GM04504 (cell line): ENCODE measurements around the gene EPHB3.

ENCODE experiments used
- DNase-seq: peaks from one replicate; pipeline ENCODE4 v3.0.0-alpha.2; 2012; ENCODE audit warnings: low read depth

The EPHB3 gene

DNA sequence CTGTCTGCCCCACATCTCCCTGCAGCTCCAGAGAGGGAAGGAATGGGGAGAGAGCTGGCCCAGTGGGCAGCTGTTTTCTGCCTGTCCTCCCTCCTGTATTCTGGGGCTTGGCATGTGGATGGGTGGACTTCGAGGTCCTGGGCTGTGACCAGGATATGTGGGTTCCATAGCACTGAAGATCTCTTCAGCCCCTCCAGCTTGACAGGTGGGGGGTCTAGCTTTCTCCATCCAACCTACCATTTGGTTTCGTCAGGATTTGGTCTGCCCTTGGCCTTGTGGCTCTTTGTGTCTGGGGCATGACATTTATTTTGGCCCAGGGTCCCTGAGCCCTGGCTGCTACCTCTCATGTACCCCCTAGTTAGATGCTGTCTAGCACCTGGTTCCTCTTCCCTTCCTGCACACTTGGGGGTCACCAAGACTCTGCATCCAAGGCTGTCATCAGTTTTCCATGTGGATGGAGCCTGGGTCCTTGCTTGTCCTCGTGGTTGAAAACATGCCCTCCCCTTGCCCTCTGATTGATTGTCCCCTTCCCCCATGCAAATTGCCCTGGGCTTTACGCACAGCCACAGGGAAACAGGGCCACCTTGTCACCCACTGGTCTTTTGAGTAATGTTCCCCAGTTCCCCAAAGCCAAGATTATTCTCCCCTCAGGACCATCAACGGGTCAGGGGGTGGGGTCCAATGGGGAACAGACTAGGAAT, 3.2 kb downstream of the EPHB3 start:
- no peak for DNase-seq

DNA sequence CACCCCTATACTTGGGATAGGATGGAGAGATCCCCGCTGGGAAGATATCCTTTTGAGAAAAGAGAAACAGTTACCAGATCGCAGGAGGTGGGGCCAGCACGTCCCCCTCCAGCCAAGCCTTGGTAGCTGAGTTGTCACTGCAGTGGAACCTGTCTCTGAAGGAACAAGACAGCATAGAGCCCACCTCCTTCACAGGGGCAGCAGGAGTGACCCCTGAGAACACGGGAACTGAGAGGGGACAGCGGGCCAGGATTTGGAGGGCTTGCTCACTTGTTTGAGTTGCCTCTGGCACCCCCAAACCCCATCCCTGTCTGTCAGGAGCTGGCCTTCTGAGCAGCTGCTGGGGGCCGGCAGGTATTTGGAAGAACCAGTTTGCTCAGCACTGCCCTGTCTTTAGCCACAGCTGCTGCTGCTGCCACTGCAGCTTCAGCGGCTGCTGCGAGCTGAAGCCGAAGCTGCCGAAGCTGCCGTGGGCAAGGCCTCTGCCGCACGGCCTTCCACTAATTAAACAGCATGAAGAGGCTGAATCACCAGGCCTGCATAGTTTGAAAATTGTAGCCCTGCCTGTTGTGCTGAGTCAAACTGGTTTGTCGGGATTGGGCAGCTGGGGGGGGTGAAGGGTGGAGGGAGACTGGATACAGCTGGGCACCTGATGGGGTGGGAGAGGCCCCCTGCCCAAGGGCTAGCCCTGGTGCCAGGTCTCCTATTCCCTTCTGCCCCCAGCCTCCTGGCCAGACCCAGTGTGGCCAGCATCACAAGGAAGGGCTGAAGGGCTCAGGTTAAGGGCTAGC, 4.0 kb downstream of the EPHB3 start:
- DNase-seq = peak; percentile 77

DNA sequence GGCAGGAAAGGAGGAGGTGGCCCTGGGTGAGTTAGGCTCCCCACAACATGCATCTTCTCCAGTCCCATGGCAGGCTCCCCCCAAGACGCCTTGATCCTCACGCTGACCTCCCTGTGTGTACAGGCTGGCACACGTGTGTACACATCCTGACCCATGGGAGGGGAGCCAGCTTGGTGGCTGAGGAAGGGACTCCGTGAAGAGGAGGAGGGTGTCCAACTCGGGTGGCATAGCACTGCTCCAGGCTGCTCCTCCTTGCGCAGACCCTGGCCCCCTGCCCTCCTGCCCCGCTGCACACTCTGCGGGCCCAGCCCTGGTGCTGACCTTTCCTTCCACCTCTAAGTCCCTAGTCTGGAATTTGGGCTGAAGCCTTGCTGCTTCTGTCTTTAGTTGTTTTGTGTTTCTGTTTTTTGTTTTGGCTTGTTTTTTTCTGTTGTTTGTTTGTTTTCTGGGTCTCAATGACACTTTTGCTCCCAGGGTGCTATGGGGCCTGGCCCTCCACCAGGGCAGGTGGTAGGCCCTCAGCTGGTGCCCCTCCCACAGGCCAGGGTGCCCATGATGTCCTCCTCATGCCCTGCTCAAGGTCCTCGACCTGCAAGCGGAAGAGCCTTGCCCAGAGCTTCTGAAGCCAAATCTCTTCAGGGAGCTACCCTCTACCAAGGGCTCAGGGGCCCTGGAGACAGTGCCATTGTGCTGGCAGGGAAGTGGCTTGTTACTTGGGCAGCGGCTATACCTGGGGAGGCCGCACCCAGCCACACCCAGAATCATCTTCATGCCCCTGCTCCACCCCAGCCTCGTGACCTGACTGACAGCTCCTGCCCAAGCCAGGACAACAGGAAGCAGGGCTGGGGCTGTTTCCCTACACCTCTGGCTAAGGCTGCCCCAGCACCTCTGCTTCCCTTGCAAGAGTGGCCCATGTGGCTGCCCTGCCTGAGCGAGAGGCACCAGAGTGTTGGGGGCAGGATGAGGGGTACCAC, 5.1 kb downstream of the EPHB3 start:
- no peak for DNase-seq

DNA sequence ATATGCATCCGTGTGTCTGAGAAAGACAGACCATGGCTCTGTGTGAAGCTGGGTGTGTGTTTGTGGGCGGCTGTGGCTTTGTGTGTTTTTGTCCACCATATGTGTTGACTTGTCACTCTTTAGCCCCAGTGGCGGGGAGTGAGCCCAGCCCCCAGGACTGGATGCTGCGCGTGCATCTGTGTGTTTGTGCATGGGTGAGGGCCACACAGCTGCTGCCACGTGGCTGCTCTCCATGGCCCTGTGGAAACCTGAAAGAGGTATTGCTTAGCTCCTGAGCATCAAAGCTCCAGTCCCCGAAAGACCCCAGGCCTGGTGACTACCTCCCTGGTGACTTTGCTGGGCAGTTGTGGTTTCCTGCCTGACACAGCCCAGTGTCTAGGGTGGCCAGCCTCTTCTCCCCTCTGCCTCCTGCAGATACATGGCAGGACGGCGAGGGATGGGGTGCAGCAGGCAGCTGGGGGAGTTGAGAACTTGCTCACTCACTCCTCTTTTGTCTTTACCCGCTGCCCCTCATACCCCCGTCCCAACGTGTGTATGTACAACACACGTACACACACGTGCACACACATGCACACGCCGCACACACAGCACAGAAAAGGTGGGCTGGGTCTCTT, 6.5 kb downstream of the EPHB3 start:
- DNase-seq = no peak

DNA sequence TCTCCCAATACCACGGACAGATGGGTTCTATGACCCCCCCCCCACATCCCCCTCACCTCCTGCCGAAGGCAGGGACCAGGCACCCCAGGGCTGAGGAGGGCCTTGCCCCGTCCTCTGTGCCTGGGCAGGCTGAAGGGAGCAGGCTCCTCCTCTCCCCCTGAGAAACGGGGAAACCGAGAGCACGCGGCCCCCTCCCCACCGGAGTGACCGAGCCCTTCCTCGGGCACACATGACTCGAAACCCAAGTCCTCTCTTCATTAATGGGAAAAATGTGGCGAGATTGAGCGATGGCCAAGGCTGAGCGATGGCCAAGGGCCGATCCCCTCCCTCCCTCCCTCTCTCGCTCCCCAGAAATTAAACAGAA, 7.0 kb downstream of the EPHB3 start:
- DNase-seq = no peak

DNA sequence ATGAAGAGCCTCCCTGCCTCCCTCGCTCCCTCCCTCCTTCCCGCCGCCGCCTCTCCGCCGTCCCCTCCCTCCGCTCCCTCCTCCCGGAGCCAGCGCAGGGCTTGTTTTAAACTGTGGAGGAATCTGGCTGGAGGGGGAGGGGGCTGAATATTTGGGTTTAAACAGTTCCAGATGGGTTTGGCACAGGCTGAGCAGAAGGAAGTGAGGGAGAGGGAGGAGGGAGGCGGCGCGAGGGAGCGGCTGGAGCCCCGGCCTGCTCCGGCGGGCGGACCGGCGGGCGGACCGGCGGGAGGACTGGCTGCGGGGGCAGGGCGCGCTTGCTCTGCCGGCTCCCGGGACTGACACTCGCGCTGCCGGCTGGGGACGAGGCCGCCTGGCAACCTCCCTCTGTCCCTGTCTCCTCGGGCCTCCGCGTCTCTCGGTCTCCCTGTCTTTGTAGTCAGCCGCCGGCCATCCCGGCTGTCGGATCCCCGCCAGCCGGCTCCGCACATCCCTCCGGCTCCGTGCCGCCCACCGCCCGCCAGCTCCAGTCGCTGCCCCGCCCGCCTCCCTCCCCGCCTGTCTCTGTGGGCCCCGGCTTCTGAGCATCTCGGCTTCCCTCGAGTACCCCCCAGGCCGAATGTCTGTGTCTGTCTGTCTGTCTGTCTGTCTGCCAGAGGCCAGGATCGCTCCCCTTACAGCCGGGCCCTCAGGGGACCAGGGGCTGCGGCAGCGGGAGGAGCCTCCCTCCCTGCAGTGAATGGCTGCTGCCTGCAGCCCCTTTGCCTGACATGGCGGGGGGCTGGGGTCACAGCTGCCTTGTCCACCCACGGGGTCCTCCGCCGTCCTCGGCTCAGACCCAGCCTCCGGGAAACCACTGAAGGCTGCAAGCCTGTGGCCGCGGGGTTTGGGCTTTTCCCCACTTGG, 7.6 kb downstream of the EPHB3 start:
- DNase-seq = peak; percentile 99

DNA sequence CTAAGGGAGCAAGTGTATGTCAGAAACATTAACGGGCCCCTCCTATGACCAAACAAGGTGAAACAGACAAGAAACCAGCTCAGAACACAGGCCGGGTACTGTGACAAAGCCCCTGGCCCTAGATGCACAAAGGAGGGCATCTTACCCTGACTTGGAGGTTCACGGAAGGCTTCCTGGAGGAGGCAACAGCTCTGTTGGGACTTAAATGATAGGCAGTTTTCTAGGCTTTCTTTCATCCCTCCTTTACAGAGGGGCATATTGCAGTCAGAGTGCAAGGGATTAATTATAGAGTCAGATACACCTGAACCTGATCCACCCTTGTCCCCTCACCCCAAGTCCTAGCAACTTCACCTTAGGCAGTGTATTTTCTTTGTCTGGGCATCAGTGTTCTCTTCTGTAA, 8.4 kb downstream of the EPHB3 start:
- DNase-seq = no peak

DNA sequence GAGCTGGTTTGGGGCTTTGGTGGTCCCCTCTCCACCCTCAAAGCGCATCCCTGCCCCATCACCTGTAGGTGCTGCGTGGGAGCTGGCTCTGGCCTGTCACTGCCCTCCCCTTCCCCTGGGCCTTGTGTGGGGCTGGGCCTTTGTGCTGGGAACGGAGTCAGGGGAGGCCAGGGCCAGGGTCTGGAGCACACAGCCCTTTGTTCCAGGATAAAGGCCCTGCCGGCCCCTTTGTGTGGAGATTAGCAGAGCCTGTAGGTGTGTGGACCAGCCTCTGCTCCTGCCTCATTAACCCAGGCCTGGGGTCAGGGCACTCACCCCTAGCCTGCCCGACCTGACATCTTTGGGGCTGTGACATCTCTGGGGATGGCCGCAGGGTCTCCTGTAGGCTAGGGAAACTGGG, 8.9 kb downstream of the EPHB3 start:
- no peak for DNase-seq

DNA sequence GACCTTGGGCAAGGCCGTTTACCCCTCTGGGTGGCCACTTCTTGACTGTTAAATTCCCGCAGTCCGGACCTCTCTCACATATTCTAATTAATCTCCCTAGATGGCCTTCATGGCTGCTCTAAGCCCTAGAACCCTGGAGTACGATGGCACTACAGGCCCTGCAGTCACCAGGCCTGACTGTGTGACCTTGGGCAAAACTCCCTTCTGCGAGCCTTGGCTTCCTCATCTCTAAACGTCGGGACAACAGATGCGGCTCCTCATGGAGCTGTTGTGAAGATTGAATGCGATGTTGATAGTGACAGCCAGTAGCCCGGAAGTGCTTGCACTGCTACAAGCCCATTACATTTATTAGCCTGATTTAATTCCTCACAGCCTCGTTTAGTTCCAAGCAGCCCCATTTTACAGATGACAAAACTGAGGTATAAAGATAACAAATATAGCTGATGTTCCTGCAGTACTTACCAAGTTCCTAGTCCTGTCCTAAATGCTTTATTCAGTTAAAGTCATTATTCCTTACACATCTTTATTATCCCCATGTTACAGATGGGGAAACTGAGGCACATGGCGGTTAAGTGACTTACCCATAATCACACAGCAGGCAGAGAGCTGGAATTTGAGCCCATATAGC, 10.3 kb downstream of the EPHB3 start:
- DNase-seq = no peak

DNA sequence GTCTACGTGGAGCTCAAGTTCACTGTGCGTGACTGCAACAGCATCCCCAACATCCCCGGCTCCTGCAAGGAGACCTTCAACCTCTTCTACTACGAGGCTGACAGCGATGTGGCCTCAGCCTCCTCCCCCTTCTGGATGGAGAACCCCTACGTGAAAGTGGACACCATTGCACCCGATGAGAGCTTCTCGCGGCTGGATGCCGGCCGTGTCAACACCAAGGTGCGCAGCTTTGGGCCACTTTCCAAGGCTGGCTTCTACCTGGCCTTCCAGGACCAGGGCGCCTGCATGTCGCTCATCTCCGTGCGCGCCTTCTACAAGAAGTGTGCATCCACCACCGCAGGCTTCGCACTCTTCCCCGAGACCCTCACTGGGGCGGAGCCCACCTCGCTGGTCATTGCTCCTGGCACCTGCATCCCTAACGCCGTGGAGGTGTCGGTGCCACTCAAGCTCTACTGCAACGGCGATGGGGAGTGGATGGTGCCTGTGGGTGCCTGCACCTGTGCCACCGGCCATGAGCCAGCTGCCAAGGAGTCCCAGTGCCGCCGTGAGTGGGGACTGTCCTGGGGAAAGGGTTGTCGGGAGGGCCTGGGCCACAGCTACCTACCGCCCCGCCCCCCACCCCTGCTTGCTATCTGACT, 11.2 kb downstream of the EPHB3 start:
- DNase-seq = no peak

DNA sequence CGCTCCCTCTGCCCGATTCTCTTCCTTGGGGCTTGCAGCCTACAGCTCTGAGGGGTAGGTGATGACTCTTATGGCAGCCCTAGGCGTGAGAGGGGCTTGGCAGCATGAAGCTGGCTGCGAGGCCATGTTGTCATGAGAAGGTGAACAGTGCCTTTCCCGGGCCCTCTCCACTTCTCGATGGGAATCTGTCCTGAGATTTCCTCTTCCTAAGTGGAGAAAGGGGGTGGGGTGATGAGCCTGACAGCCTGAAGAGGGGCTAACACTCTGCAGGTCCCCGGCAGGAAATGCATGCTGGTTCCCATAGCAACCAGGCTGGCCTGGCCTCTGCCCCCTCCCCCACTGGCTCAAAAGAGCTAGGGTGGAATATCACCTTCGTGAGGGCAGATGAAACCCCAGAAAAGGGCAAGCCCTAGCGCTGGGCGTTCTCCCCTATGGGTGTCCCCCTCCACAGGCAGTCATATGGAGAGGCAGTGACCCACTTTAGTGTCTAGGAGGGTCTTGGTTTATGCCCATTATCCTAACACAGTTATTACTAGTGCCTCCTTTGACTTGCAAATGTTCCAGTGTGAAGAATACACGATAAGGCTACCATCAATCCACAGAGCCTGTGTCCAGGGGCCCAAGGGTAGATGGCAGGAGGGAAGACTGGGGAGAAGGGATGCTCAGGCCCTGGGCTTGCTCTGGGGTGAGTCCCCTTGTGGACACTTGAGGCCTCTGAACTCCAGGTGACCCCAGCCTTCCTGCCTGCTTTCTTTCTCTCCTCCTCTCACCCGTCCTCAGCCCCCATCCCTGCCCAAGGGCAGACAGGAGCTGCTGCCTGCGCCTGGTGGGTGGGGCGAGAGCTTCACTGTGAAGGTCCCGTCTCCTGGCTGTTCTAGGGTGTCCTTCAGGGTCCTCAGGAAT, 13.2 kb downstream of the EPHB3 start:
- no peak for DNase-seq

DNA sequence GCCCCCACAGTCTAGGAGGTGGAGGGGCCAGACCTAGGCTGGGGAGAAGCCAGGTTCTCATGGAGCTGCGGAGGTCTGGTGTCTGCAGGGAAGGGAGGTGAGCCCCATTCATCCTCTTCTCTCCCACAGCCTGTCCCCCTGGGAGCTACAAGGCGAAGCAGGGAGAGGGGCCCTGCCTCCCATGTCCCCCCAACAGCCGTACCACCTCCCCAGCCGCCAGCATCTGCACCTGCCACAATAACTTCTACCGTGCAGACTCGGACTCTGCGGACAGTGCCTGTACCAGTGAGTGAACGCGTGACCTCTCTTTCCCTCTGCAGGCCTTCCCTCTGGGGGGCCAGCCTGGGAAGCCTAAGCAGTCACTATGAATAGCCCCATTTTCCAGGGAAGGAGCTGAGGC, 14.1 kb downstream of the EPHB3 start:
- DNase-seq = no peak

DNA sequence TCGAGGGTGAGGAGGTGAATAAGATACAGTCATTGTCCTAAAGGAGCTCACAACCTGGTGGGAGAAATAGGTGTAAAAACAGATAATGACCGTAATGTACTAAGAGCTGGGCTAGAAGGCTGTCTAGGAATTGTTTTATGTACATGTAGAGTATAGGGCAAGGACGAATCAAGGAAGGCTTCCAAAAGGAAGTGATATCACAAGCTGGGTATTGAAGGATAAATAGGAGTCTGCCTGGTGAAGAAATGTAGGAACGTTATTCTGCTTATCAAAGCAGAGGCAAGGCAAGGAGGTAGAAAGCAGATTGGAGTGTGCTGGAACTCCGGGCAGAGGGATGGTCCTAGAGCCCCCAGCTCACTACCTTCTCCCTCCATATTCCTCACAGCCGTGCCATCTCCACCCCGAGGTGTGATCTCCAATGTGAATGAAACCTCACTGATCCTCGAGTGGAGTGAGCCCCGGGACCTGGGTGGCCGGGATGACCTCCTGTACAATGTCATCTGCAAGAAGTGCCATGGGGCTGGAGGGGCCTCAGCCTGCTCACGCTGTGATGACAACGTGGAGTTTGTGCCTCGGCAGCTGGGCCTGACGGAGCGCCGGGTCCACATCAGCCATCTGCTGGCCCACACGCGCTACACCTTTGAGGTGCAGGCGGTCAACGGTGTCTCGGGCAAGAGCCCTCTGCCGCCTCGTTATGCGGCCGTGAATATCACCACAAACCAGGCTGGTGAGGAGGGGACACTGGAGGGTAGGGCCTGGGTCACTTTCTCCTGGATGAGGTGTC, 15.1 kb downstream of the EPHB3 start:
- no peak for DNase-seq

DNA sequence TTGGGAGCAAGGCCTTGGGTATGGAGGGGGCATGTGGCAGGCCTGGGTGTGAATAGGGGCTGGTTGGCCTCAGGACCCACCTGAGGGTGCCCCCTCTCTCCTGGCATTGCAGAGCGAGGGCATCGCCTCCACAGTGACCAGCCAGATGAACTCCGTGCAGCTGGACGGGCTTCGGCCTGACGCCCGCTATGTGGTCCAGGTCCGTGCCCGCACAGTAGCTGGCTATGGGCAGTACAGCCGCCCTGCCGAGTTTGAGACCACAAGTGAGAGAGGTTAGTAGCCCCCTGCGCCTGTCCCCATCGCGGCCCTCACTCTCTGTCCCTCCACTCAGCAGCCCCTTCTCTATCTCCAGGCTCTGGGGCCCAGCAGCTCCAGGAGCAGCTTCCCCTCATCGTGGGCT, 16.0 kb downstream of the EPHB3 start:
- DNase-seq = no peak

DNA sequence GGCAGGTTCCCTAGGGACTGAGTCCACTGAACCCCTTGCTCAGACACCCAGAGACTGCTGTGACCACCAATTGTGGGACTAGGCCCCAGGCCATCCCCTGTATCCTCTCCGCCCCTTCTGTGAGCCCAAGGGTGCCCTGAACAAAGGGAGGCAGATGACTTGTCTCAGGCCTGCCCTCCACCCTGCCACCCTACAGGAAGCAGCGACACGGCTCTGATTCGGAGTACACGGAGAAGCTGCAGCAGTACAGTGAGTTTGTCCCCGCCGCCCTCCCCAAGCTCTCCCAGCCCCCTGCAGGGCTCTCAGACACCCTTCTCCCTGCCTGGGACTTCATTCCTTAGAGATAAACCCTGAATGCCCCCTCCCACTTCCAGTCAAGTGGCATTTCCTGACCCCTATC, 16.6 kb downstream of the EPHB3 start:
- DNase-seq = no peak

DNA sequence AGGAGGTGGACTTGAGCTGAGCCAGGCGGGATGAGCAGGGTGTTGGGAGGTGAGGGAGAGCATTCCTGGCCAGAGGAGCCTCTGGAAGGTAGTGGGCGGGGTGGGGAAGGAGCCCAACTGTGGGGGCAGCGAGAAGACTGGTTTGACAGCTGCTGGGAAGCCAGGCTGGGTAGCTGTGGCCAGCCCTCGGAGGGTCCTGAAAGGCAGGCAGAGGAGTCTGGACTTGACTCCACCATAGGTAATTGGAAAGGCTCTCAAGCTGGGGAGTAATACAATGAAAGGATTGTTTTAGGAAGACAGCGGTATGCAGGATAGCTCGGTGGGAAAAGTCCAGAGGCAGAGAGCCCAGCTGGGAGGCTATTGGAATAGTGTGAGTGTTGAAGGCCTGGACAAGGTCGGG, 17.2 kb downstream of the EPHB3 start:
- DNase-seq = no peak

DNA sequence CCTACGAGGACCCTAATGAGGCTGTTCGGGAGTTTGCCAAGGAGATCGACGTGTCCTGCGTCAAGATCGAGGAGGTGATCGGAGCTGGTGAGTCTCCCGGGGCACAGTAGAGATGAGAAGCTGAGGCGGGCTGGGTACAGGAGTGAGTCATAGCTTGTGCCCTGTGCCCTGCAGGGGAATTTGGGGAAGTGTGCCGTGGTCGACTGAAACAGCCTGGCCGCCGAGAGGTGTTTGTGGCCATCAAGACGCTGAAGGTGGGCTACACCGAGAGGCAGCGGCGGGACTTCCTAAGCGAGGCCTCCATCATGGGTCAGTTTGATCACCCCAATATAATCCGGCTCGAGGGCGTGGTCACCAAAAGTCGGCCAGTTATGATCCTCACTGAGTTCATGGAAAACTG, 17.9 kb downstream of the EPHB3 start:
- no peak for DNase-seq

DNA sequence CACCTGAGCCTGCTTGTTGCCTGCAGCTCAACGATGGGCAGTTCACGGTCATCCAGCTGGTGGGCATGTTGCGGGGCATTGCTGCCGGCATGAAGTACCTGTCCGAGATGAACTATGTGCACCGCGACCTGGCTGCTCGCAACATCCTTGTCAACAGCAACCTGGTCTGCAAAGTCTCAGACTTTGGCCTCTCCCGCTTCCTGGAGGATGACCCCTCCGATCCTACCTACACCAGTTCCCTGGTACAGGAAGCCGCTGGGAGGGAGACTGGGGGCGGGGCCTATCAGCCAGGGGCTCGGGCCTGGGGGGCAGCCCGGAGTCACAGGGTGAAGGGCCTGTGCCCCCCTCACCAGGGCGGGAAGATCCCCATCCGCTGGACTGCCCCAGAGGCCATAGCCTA, 18.8 kb downstream of the EPHB3 start:
- DNase-seq = no peak
